Breast epithelium (tissue), 4 donors: Measurements from ENCODE around the gene PALLD. TPM values are rescaled to one million over a fixed set of nuclear protein-coding genes. Genes with fewer than 3 reads are reported as not detected.

ENCODE experiments used
- DNase-seq, 2 donors: peaks; one replicate each; pipeline ENCODE4 v3.0.0-alpha.2; 2019; ENCODE audit warnings: low spot score in 2 of 2
- H3K27ac ChIP-seq, 2 donors: fragments of 200-600 bp; sonication (generic) in 1 of 2; one replicate each; pipeline ENCODE4 v1.5.1; 2016 to 2019; ENCODE audit warnings: mild to moderate bottlenecking in 1 of 2
- H3K27me3 ChIP-seq, 2 donors: fragments of 200-600 bp; sonication (generic) in 1 of 2; one replicate each; pipeline versions ENCODE4 v1.5.1 to v1.6.0; 2017 to 2019; ENCODE audit warnings: control low read depth in 1 of 2, mild to moderate bottlenecking in 1 of 2
- H3K36me3 ChIP-seq: fragments of 200-600 bp; one replicate; pipeline ENCODE4 v1.5.1; 2019
- H3K4me1 ChIP-seq, 2 donors: fragments of 200-600 bp; sonication (generic); one replicate each; pipeline ENCODE4 v1.5.1; 2016 to 2019; ENCODE audit warnings: control low read depth in 1 of 2
- H3K4me3 ChIP-seq, 3 donors: fragments of 200-600 bp; sonication (generic); 1 replicate in 2 of 3; 2 replicates in 1 of 3; pipeline ENCODE4 v1.5.1; 2016 to 2019; ENCODE audit warnings: mild to moderate bottlenecking in 3 of 3, moderate library complexity in 2 of 3
- H3K9me3 ChIP-seq, 2 donors: fragments of 200-600 bp; sonication (generic) in 1 of 2; one replicate each; pipeline ENCODE4 v1.5.1; 2016 to 2019; ENCODE audit warnings: control low read depth in 1 of 2
- POLR2A ChIP-seq: fragments of 450-650 bp; IDR thresholded peaks from one replicate; pipeline ENCODE4 v1.6.1; 2016; ENCODE audit warnings: antibody characterized with exemption, mild to moderate bottlenecking, moderate library complexity
- POLR2AphosphoS5 ChIP-seq, 3 donors: sonication (generic); formaldehyde crosslinking; IDR thresholded peaks; one replicate each; pipeline ENCODE4 v1.6.1; 2017; ENCODE audit warnings: antibody characterized with exemption in 3 of 3
- intact Hi-C: fragments of 100-400 bp; cut with DNase I; formaldehyde crosslinking; loops from one replicate; pipeline ENCODE4 v1.15.1; 2023; ENCODE audit warnings: low total_unique reads
- total RNA-seq, 3 donors: library from RNA; depleted of rRNA; stranded (reverse); fragments of >200 nt; gene quantifications; one replicate each; pipeline ENCODE4 v1.1.0, GENCODE V29; 2016
- TF ChIP-seq, protein P1 (sequence below), 3 donors: fragments of 450-650 bp; IDR thresholded peaks; one replicate each; pipeline ENCODE4 v1.5.1; 2016 to 2017; ENCODE audit warnings: antibody characterized with exemption in 3 of 3, mild to moderate bottlenecking in 3 of 3, moderate library complexity in 3 of 3

PALLD gene
- total RNA-seq, 3 donors from 2014 or later: 96.0 to 186 (median 174) TPM

DNA sequence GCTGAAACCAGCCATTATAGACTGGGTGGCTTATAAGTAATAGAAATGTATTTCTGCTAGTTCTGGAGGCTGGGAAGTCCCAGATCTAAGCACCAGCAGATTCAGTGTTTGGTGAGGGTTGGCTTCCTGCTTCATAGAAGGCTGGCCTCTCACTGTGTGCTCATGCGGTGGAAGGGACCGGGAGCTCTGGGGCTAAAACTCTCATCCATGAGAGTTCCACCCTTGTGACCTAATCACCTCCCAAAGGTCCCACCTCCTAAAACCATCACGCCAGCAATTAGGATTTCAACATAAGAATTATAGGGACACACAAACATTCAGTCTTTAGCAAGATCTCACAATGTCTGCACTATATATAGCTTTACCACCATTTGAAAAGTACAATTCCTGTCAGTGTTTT, 298.0 kb downstream of the PALLD start:
- H3K27ac ChIP-seq: no peak overlapping the region
- intact Hi-C loops: no loop called here
- TF ChIP-seq POLR2AphosphoS5 (IDR thresholded peaks at IDR 0.05): no peak
- TF ChIP-seq, protein P1, sequence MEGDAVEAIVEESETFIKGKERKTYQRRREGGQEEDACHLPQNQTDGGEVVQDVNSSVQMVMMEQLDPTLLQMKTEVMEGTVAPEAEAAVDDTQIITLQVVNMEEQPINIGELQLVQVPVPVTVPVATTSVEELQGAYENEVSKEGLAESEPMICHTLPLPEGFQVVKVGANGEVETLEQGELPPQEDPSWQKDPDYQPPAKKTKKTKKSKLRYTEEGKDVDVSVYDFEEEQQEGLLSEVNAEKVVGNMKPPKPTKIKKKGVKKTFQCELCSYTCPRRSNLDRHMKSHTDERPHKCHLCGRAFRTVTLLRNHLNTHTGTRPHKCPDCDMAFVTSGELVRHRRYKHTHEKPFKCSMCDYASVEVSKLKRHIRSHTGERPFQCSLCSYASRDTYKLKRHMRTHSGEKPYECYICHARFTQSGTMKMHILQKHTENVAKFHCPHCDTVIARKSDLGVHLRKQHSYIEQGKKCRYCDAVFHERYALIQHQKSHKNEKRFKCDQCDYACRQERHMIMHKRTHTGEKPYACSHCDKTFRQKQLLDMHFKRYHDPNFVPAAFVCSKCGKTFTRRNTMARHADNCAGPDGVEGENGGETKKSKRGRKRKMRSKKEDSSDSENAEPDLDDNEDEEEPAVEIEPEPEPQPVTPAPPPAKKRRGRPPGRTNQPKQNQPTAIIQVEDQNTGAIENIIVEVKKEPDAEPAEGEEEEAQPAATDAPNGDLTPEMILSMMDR (IDR thresholded peaks at IDR 0.05): no peak
- TF ChIP-seq POLR2A: no peak

DNA sequence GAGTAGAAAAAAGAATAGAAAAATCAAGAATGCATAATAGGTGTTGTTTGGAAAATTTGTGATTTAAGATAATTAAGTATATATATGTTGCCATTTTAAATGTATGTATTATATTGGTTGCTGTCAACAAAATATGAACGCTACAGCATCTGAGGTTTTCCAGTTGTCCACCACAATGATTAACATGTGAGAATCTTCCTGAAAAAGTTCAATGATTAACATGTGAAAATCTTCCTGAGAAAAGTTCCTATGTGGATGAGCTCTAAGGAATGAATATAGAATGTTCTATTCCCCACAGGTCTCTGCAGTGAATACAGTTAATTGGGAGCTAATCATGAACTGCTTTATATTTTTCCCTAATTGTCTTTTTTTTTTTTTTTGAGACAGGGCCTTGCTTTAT, 298.5 kb downstream of the PALLD start:
- Histone ChIP-seq H3K9me3 (no peaks in the 10 kb centered on the region), H3K4me3 (no peak overlapping the region), H3K4me1 (no peaks in the 10 kb centered on the region), H3K27ac (no peak overlapping the region), H3K27me3 (no peaks in the 10 kb centered on the region), H3K36me3 (no peaks in the 10 kb centered on the region)
- no peak for DNase-seq
- intact Hi-C loops: no loop called here
- TF ChIP-seq, protein P1 (IDR thresholded peaks at IDR 0.05): no peak
- no peak for TF ChIP-seq POLR2AphosphoS5 (IDR thresholded peaks at IDR 0.05)
- TF ChIP-seq POLR2A: no peak

More for the DNA sequence above, 298.0 kb downstream of the PALLD start:
- no peak for DNase-seq
- no peaks in the 10 kb centered on the region for H3K36me3 ChIP-seq
- no peaks in the 10 kb centered on the region for H3K27me3 ChIP-seq
- no peak overlapping the region for H3K4me3 ChIP-seq
- H3K9me3 ChIP-seq: no peaks in the 10 kb centered on the region
- no peaks in the 10 kb centered on the region for H3K4me1 ChIP-seq

DNA sequence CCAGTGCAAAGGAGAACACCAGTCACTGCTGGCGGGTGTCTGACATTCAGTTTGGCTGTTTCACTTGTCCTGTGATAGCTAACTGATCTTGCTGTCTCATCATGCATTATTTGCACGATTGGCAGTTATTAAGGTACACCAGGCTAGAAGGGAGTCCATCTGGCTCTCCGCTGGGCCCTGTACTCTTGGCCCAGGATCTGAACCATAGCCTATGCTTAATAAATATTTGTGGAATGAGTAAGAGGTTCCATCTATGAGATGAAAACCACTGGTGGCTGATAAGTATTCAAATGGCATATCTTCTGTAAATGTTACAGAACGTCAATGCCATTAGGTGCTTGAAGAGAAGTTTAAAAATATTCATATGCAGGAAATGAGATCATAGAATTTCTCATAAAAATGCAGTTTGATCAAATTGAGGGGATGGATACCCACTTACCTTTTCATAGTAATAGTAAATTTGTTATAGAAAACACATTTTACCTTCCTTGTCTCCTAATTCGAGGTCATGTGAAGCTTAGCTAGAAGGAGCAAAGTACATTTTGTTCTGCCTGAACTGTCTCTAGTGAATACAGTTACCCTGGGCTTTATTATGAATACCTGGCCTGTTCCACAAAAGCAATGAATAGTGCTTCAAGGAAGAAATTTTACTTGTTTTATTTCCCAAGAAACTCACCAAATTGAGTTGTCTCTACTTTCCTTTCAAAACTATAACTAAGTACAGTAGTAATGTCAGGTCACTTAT, 299.7 kb downstream of the PALLD start:
- no peak for DNase-seq
- H3K4me3 ChIP-seq: no peak overlapping the region
- no peak for TF ChIP-seq POLR2AphosphoS5 (IDR thresholded peaks at IDR 0.05)
- TF ChIP-seq POLR2A: no peak
- TF ChIP-seq, protein P1 (IDR thresholded peaks at IDR 0.05): no peak
- no peaks in the 10 kb centered on the region for H3K4me1 ChIP-seq
- no peak overlapping the region for H3K27ac ChIP-seq
- intact Hi-C loops: no loop called here
- H3K9me3 ChIP-seq: no peaks in the 10 kb centered on the region
- no peaks in the 10 kb centered on the region for H3K36me3 ChIP-seq
- H3K27me3 ChIP-seq: no peaks in the 10 kb centered on the region

DNA sequence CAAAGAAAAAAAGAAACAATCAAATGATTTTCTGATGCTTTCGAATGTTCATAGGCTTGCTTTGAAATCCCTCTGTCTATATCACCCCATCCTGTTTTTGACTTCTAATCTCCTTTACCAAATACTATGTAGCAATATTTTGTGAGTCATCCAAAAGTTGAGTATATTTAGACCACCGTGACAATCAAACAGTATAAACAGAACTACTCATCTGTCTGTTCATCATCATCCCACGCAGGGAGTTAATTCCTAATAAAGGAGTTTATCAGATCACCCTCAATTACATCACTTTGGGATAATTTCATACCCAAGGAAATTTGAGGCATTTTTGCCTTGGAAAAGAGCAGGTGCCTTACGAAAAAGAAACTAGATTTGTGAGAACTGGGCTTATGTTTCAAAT, 300.3 kb downstream of the PALLD start:
- intact Hi-C loops: no loop called here
- no peaks in the 10 kb centered on the region for H3K9me3 ChIP-seq
- H3K27ac ChIP-seq: no peak overlapping the region
- H3K4me3 ChIP-seq: no peak overlapping the region
- TF ChIP-seq, protein P1 (IDR thresholded peaks at IDR 0.05): no peak
- TF ChIP-seq POLR2AphosphoS5 (IDR thresholded peaks at IDR 0.05) (no peak), POLR2A (no peak)
- H3K4me1 ChIP-seq: no peaks in the 10 kb centered on the region
- no peak for DNase-seq
- no peaks in the 10 kb centered on the region for H3K27me3 ChIP-seq
- no peaks in the 10 kb centered on the region for H3K36me3 ChIP-seq

DNA sequence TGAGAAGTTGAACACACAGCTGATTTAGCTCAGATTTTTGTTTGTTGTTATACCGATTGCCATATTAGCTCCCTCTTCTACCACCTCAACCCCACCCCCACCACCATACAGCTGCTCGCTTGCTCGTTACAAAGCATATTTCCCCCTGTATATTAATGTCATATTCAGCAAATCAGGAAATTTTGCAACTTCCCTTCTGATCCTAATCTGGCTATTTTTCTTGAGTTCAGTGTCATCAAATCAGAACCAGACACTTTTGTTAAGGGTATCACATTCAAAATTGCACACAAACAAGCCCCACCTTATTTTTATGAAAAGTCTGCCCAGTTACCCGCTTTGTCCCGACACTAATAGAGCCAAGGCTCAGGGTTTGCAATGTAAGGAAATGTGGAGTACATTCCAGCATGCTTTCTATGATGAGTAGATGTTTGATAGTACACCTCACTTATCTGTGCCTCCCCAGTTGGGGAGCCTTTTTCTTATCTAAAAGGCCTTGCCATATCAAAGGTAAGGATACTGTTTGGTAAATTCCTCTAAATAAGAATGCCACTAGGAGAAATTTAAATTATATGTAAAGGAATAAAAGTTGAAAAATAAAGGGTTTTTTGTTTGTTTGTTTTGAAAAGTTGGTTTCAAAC, 301.0 kb downstream of the PALLD start:
- Histone ChIP-seq H3K27ac (no peak overlapping the region), H3K27me3 (no peaks in the 10 kb centered on the region), H3K4me3 (no peak overlapping the region), H3K36me3 (no peaks in the 10 kb centered on the region), H3K4me1 (no peaks in the 10 kb centered on the region), H3K9me3 (no peaks in the 10 kb centered on the region)
- DNase-seq: no peak
- no peak for TF ChIP-seq POLR2A
- TF ChIP-seq, protein P1 (IDR thresholded peaks at IDR 0.05): no peak
- TF ChIP-seq POLR2AphosphoS5 (IDR thresholded peaks at IDR 0.05): no peak
- intact Hi-C loops: no loop called here
